ENCODE results near the gene ADAP1. TPM values are rescaled to one million over a fixed set of nuclear protein-coding genes. Genes with fewer than 3 reads are reported as not detected.

ADAP1 gene
- total and polyA plus RNA-seq, 2 of the 8 experiments (the other 6 are each of a cell fraction or from before 2014, with no cell fraction given): 5.8 to 6.1 TPM

- CTCF ChIA-PET (ENCODE audit: partially characterized antibody): interaction anchor here (0.6 to 4.6 kb wide), 14 partner anchors 9 to 1754 kb away, joined by 3 to 37 read pairs (median 4); partner anchors contain the start of genes COX19 and CYP2W1
- Histone ChIP-seq H3K79me1 (ENCODE audit: low read depth, low read length) (no peaks in the 10 kb centered on the region; the same call in 1 of the 2 replicates), H3K27me3 (replicated peaks in 1 of 4; ENCODE audit: control insufficient read depth in 3 of 4, extremely low read depth in 1 of 4, insufficient read depth in 3 of 4, low read length in 3 of 4) (no peaks in the 10 kb centered on the region), H3K18ac (ENCODE audit: extremely low read depth, low read length) (no peak overlapping the region), H3K4me3 (ENCODE audit: extremely low read depth in 1 of 4, insufficient read depth in 2 of 4, low read depth in 3 of 4, low read length in 4 of 4) (no peak overlapping the region), H3K36me3 (ENCODE audit: control insufficient read depth in 2 of 4, insufficient read depth in 4 of 4, low read length in 3 of 4) (peaks cover 2 to 30% (median 16%) of the 10 kb centered on the region in 4 experiments; a peak in 7 of 8 replicates), H2BK12ac (ENCODE audit: low read depth, low read length) (no peak overlapping the region), H3K23ac (ENCODE audit: insufficient read length) (no peak overlapping the region), H2BK5ac (ENCODE audit: low read depth, low read length) (no peak overlapping the region), H3K9ac (replicated peaks in 1 of 4; ENCODE audit: extremely low read depth in 1 of 4, low read depth in 3 of 4, low read length in 3 of 4) (no peak overlapping the region), H2BK120ac (replicated peaks; ENCODE audit: low read depth, low read length) (no peak overlapping the region), H3K23me2 (ENCODE audit: low read depth, low read length) (no peaks in the 10 kb centered on the region), H3K79me2 (ENCODE audit: control insufficient read depth in 1 of 2, insufficient read depth in 2 of 2, low read length in 2 of 2) (peaks cover 0 to 7% of the 10 kb centered on the region in 2 experiments; a peak in 1 of 4 replicates), H3K4ac (replicated peaks; ENCODE audit: insufficient read length, low read depth, low read length) (no peak overlapping the region), H3K9me3 (ENCODE audit: insufficient read depth in 2 of 2, low read depth in 1 of 2, low read length in 1 of 2) (no peaks in the 10 kb centered on the region; a peak in 1 of 4 replicates), H4K8ac (ENCODE audit: extremely low read depth, insufficient read depth, low read length) (no peak overlapping the region), H3K4me1 (replicated peaks in 1 of 4; ENCODE audit: control insufficient read depth in 3 of 4, insufficient read depth in 4 of 4, low read length in 3 of 4) (peaks cover 0 to 9% (median under 1%) of the 10 kb centered on the region in 4 experiments; a peak in 3 of 7 replicates), H2BK20ac (ENCODE audit: low read length) (no peak overlapping the region), H4K5ac (ENCODE audit: insufficient read length, low read depth, low read length) (no peak overlapping the region), H4K91ac (replicated peaks; ENCODE audit: insufficient read length, low read length) (no peak overlapping the region), H4K20me1 (replicated peaks in 1 of 2; ENCODE audit: control insufficient read depth in 1 of 2, insufficient read depth in 2 of 2, low read length in 2 of 2) (peaks cover 4 to 17% of the 10 kb centered on the region in 2 experiments), H3K27ac (ENCODE audit: low read depth, low read length) (no peak overlapping the region), H2AFZ (ENCODE audit: low read length) (no peak overlapping the region), H2AK5ac (ENCODE audit: low read depth, low read length) (no peak overlapping the region), H3K56ac (replicated peaks; ENCODE audit: insufficient read length, low read depth, low read length) (no peak overlapping the region), H2BK15ac (ENCODE audit: low read length) (no peak overlapping the region), H3K14ac (ENCODE audit: insufficient read length) (no peak overlapping the region), H3K4me2 (ENCODE audit: insufficient read depth in 1 of 2, low read depth in 2 of 2, low read length in 2 of 2) (no peak overlapping the region)
- DNase-seq (ENCODE audit: low read depth in 1 of 2, low spot score in 2 of 2) (no peak), FAIRE-seq (no peak)
- POLR2A ChIA-PET (ENCODE audit: partially characterized antibody): interaction anchor here (0.8 to 2.1 kb wide), 7 partner anchors 9 to 69 kb away, joined by 3 to 10 read pairs (median 3); partner anchors contain the start of genes ADAP1 and COX19
- TF ChIP-seq SIN3A (conservative IDR thresholded peaks at IDR 0.05 in 1 of 2, IDR thresholded peaks at IDR 0.05 in 1 of 2; ENCODE audit: low read depth in 1 of 2, low read length in 2 of 2) (no peak), TAF1 (IDR thresholded peaks at IDR 0.05; ENCODE audit: low read depth, low read length) (no peak), TAF7 (optimal IDR thresholded peaks at IDR 0.05; ENCODE audit: borderline replicate concordance, low read depth, low read length) (no peak), ATF3 (IDR thresholded peaks at IDR 0.05; ENCODE audit: insufficient read depth, low read depth, low read length) (no peak), TBP (IDR thresholded peaks at IDR 0.05; ENCODE audit: low read depth, low read length) (no peak), GTF2F1 (IDR thresholded peaks at IDR 0.05; ENCODE audit: borderline replicate concordance, low read depth, low read length) (no peak), KDM5A (IDR thresholded peaks at IDR 0.05; ENCODE audit: low read length) (no peak), SAP30 (IDR thresholded peaks at IDR 0.05; ENCODE audit: insufficient read depth, insufficient replicate concordance, low read length) (no peak), KDM4A (IDR thresholded peaks at IDR 0.05; ENCODE audit: low read depth, low read length, severe bottlenecking) (no peak)
- TF ChIP-seq, protein P1, sequence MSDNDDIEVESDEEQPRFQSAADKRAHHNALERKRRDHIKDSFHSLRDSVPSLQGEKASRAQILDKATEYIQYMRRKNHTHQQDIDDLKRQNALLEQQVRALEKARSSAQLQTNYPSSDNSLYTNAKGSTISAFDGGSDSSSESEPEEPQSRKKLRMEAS (IDR thresholded peaks at IDR 0.05): no peak
- WGBS, 2 experiments (ENCODE audit: extremely low coverage in 1 of 2, insufficient coverage in 1 of 2, insufficient read length in 1 of 2, insufficient replicate concordance in 2 of 2, low coverage in 1 of 2, low lambda C conversion rate in 2 of 2, missing lambda C conversion rate in 1 of 2): 94% methylated on average over 22 of the region's 22 CpGs; no CpG with 5 or more reads in 1 of the 2 experiments
Observed at GRCh38 chr7:966291-967069, 12.0 kb upstream of the ADAP1 start.
